DND-41 (cell line): ENCODE results near the gene VPS4A.

Source experiments
- EZH2 ChIP-seq: IDR thresholded peaks from 3 replicates; pipeline ENCODE4 v1.6.1; 2012; ENCODE audit warnings: borderline replicate concordance, low read depth, mild to moderate bottlenecking, moderate library complexity, low read length, inconsistent platforms; ENCODE audit not compliant: severe bottlenecking
- TF ChIP-seq, protein P1 (sequence below): IDR thresholded peaks from 2 replicates; pipeline ENCODE4 v1.5.1; 2012; ENCODE audit warnings: borderline replicate concordance, low read length, moderate library complexity, mild to moderate bottlenecking; ENCODE audit not compliant: poor library complexity, severe bottlenecking; ENCODE audit errors: extremely low read depth

DNA sequence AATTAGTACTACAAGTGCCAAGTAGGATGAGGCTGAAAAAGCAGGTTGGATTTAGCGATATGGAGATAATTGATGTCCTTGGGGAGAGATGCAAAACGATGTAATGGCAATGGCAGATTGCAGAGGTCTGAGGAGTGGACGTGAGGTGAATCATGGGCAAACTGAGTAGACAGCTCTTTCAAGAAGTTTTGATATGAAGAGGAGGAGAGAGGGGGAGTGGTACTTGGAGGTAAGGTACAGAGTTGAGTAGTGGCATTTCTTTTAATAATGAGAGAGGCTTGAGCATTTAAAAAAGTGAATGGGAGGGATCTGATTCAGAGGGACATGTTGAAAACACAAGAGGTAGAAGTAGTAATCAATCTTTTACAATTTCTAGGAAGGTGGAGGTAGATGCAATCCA is 17.7 kb upstream of the VPS4A start:
- TF ChIP-seq, protein P1, sequence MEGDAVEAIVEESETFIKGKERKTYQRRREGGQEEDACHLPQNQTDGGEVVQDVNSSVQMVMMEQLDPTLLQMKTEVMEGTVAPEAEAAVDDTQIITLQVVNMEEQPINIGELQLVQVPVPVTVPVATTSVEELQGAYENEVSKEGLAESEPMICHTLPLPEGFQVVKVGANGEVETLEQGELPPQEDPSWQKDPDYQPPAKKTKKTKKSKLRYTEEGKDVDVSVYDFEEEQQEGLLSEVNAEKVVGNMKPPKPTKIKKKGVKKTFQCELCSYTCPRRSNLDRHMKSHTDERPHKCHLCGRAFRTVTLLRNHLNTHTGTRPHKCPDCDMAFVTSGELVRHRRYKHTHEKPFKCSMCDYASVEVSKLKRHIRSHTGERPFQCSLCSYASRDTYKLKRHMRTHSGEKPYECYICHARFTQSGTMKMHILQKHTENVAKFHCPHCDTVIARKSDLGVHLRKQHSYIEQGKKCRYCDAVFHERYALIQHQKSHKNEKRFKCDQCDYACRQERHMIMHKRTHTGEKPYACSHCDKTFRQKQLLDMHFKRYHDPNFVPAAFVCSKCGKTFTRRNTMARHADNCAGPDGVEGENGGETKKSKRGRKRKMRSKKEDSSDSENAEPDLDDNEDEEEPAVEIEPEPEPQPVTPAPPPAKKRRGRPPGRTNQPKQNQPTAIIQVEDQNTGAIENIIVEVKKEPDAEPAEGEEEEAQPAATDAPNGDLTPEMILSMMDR, result no peak
- no peak for TF ChIP-seq EZH2
